ENCODE measurements around the gene ST6GALNAC3. TPM values are rescaled to one million over a fixed set of nuclear protein-coding genes. Genes with fewer than 3 reads are reported as not detected.

ST6GALNAC3 gene
- polyA plus RNA-seq, 2 of the 4 experiments (the other 2 are of a cell fraction): 1.1 to 1.2 TPM

DNA sequence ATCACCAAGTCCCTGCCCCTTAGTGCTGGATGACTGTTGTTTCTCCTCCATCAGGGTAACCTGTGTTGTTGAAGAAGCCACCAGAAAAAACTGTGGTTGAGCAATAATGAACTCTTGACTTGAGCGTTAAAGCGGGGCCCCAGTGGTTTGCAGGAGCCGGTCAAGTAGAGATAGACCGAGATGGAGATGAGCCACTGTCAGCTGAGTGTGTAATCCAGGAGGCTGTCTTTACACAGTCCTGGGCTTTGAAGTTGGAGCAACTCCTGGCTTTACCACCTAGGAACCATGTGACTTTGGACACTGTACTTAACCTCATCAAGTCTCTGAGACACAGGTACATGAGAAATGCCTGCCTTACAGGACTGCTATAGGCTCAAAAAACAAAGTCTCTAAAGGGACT, 158.1 kb downstream of the ST6GALNAC3 start:
- TF ChIP-seq, protein P1, sequence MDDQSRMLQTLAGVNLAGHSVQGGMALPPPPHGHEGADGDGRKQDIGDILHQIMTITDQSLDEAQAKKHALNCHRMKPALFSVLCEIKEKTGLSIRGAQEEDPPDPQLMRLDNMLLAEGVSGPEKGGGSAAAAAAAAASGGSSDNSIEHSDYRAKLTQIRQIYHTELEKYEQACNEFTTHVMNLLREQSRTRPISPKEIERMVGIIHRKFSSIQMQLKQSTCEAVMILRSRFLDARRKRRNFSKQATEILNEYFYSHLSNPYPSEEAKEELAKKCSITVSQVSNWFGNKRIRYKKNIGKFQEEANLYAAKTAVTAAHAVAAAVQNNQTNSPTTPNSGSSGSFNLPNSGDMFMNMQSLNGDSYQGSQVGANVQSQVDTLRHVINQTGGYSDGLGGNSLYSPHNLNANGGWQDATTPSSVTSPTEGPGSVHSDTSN (IDR thresholded peaks at IDR 0.05): no peak
- TF ChIP-seq MAX (IDR thresholded peaks at IDR 0.05): no peak
- TF ChIP-seq RFX5 (IDR thresholded peaks at IDR 0.05): no peak
- TF ChIP-seq HOXB5 (CRISPR knock-in tag; IDR thresholded peaks at IDR 0.05): no peak
- TF ChIP-seq PHF8 (IDR thresholded peaks at IDR 0.05; ENCODE audit: borderline replicate concordance, low read depth): no peak
- TF ChIP-seq RAD21 (conservative IDR thresholded peaks at IDR 0.05 in 1 of 2, IDR thresholded peaks at IDR 0.05 in 1 of 2): no peak
- TF ChIP-seq RARB (CRISPR knock-in tag; IDR thresholded peaks at IDR 0.05): no peak
- TF ChIP-seq CBX8 (IDR thresholded peaks at IDR 0.05): no peak
- no peak for TF ChIP-seq NPAS2 (CRISPR knock-in tag; IDR thresholded peaks at IDR 0.05; ENCODE audit: borderline replicate concordance)
- TF ChIP-seq HOXA7 (CRISPR knock-in tag; IDR thresholded peaks at IDR 0.05): no peak
- no peak for TF ChIP-seq MAZ (IDR thresholded peaks at IDR 0.05; ENCODE audit: borderline replicate concordance, low read depth, low read length)
- TF ChIP-seq CEBPB (IDR thresholded peaks at IDR 0.05): no peak
- TF ChIP-seq FOSB (CRISPR knock-in tag; IDR thresholded peaks at IDR 0.05): no peak
- no peak for TF ChIP-seq ZC3H11A (IDR thresholded peaks at IDR 0.05)
- no peak for TF ChIP-seq ZFP36 (IDR thresholded peaks at IDR 0.05; ENCODE audit: borderline replicate concordance, partially characterized antibody)
- DNase-seq (ENCODE audit: low read depth in 1 of 2, low spot score in 1 of 2): no peak
- no peak for FAIRE-seq
- H3K4me3 ChIP-seq: no peak overlapping the region
- no peaks in the 10 kb centered on the region for H3K9me3 ChIP-seq
- no peak overlapping the region for H3K4me2 ChIP-seq
- CTCF ChIA-PET: no interaction called here
- no peak overlapping the region for H3K27ac ChIP-seq
- POLR2A ChIA-PET: no interaction called here
- no peaks in the 10 kb centered on the region for H3K4me1 ChIP-seq
- WGBS (ENCODE audit: missing lambda C conversion rate): 72% methylated on average over 4 of the region's 4 CpGs
- ATAC-seq: no peak

- WGBS (ENCODE audit: missing lambda C conversion rate): 59% methylated on average over 2 of the region's 2 CpGs
- CTCF ChIA-PET: no interaction called here
- H3K27ac ChIP-seq: no peak overlapping the region
- no peaks in the 10 kb centered on the region for H3K9me3 ChIP-seq
- no peak for FAIRE-seq
- no peak overlapping the region for H3K4me2 ChIP-seq
- no peaks in the 10 kb centered on the region for H3K4me1 ChIP-seq
- ATAC-seq: no peak
- no peak for TF ChIP-seq HOXB13 (CRISPR knock-in tag; IDR thresholded peaks at IDR 0.05; ENCODE audit: low read depth)
- no peak for TF ChIP-seq SMC3 (IDR thresholded peaks at IDR 0.05)
- no peak for TF ChIP-seq TFCP2L1 (CRISPR knock-in tag; IDR thresholded peaks at IDR 0.05)
- TF ChIP-seq, protein P2, sequence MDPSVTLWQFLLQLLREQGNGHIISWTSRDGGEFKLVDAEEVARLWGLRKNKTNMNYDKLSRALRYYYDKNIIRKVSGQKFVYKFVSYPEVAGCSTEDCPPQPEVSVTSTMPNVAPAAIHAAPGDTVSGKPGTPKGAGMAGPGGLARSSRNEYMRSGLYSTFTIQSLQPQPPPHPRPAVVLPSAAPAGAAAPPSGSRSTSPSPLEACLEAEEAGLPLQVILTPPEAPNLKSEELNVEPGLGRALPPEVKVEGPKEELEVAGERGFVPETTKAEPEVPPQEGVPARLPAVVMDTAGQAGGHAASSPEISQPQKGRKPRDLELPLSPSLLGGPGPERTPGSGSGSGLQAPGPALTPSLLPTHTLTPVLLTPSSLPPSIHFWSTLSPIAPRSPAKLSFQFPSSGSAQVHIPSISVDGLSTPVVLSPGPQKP (IDR thresholded peaks at IDR 0.05; ENCODE audit: low read depth, low read length): no peak
- no peak for TF ChIP-seq BHLHE40 (IDR thresholded peaks at IDR 0.05; ENCODE audit: low read depth, low read length)
- no peak for TF ChIP-seq POLR2A (IDR thresholded peaks at IDR 0.05; ENCODE audit: low read length)
- TF ChIP-seq REST (IDR thresholded peaks at IDR 0.05): no peak
- TF ChIP-seq EHF (CRISPR knock-in tag; IDR thresholded peaks at IDR 0.05): no peak
- TF ChIP-seq NR3C1 (IDR thresholded peaks at IDR 0.05): no peak
- no peak for TF ChIP-seq ZNF302 (CRISPR knock-in tag; IDR thresholded peaks at IDR 0.05)
- no peak overlapping the region for H3K4me3 ChIP-seq
- no peak for DNase-seq (ENCODE audit: low read depth in 1 of 2, low spot score in 1 of 2)
- POLR2A ChIA-PET: no interaction called here
Measured at GRCh38 chr1:76234061-76234460, 159.5 kb downstream of the ST6GALNAC3 start.

Data from A549 (cell line).